IMR-90 (cell line): ENCODE results near the gene PDCD2L. TPM values are rescaled to one million over a fixed set of nuclear protein-coding genes. Genes with fewer than 3 reads are reported as not detected.

Experiments used
- ATAC-seq: fragments of 200-7000 bp; cut with Tn5 transposase; 2 replicates; pipeline ENCODE4 v1.9.1; 2020; ENCODE audit warnings: low read depth, mild to moderate bottlenecking, moderate library complexity
- BruUV-seq: library from RNA; stranded (reverse); fragments of 400-500 nt; replicated peaks from 2 replicates; lab custom pipeline; 2021; lab: Mats Ljungman, UMichigan
- CTCF ChIA-PET: fragments of 300-600 bp; formaldehyde crosslinking; extraction: SDS; loops from one replicate; lab custom pipeline; 2021; ENCODE audit warnings: antibody characterized with exemption; lab: Yijun Ruan, JAX
- POLR2A ChIA-PET: fragments of 300-600 bp; sonication (Branson Sonifier 250); formaldehyde crosslinking; loops from one replicate; lab custom pipeline; 2022; ENCODE audit warnings: antibody characterized with exemption; ENCODE audit not compliant: unreplicated experiment; lab: Charles Lee
- DNase-seq: peaks from one replicate; pipeline ENCODE4 v3.0.0; 2013
- H2AFZ ChIP-seq: replicated peaks from 2 replicates; pipeline ENCODE3; 2013; ENCODE audit warnings: low read length, mild to moderate bottlenecking; ENCODE audit not compliant: poor library complexity
- H2AK5ac ChIP-seq: 2 replicates; pipeline ENCODE4 v1.6.1; 2013; ENCODE audit warnings: low read depth, low read length, inconsistent platforms
- H2AK9ac ChIP-seq: replicated peaks from 2 replicates; pipeline ENCODE3; 2013; ENCODE audit warnings: mild to moderate bottlenecking, low read depth, low read length, moderate library complexity; ENCODE audit not compliant: poor library complexity
- H2BK120ac ChIP-seq: 2 replicates; pipeline ENCODE4 v1.6.1; 2013; ENCODE audit warnings: low read depth, low read length, inconsistent platforms
- H2BK15ac ChIP-seq: 3 replicates; pipeline ENCODE4 v1.6.1; 2013; ENCODE audit warnings: low read depth, low read length, inconsistent platforms
- H2BK20ac ChIP-seq: 2 replicates; pipeline ENCODE4 v1.6.1; 2013; ENCODE audit warnings: low read depth, mild to moderate bottlenecking, inconsistent platforms, low read length, moderate library complexity
- H2BK5ac ChIP-seq: 2 replicates; pipeline ENCODE4 v1.6.1; 2013; ENCODE audit warnings: mild to moderate bottlenecking, low read depth, low read length, inconsistent platforms; ENCODE audit not compliant: poor library complexity, severe bottlenecking
- H3K14ac ChIP-seq: replicated peaks from 2 replicates; pipeline ENCODE4 v1.6.1; 2013; ENCODE audit warnings: low read depth, low read length, inconsistent platforms
- H3K18ac ChIP-seq: 2 replicates; pipeline ENCODE4 v1.6.1; 2013; ENCODE audit warnings: low read depth, low read length, control low read depth
- H3K23ac ChIP-seq: 2 replicates; pipeline ENCODE4 v1.6.1; 2013; ENCODE audit warnings: low read depth, low read length, inconsistent platforms
- H3K27ac ChIP-seq: 2 replicates; pipeline ENCODE4 v1.5.1; 2013; ENCODE audit warnings: mild to moderate bottlenecking, control low read depth, low read length; ENCODE audit not compliant: insufficient read depth
- H3K27me3 ChIP-seq: 2 replicates; pipeline ENCODE4 v1.6.1; 2013; ENCODE audit warnings: low read length; ENCODE audit not compliant: control insufficient read depth, insufficient read depth
- H3K36me3 ChIP-seq: 2 replicates; pipeline ENCODE4 v1.6.1; 2013; ENCODE audit warnings: low read length, mixed read lengths; ENCODE audit not compliant: control insufficient read depth, insufficient read depth
- H3K4ac ChIP-seq: 2 replicates; pipeline ENCODE4 v1.6.1; 2013; ENCODE audit warnings: low read depth, low read length, inconsistent platforms
- H3K4me1 ChIP-seq: 2 replicates; pipeline ENCODE4 v1.6.1; 2013; ENCODE audit warnings: low read length, mixed read lengths; ENCODE audit not compliant: control insufficient read depth, insufficient read depth
- H3K4me2 ChIP-seq: 2 replicates; pipeline ENCODE4 v1.6.1; 2013; ENCODE audit warnings: low read depth, mild to moderate bottlenecking, control low read depth, low read length, moderate library complexity
- H3K4me3 ChIP-seq: 2 replicates; pipeline ENCODE4 v1.5.1; 2013; ENCODE audit warnings: low read depth, mild to moderate bottlenecking, control low read depth, low read length, moderate library complexity; ENCODE audit not compliant: insufficient read depth
- H3K56ac ChIP-seq: 2 replicates; pipeline ENCODE4 v1.6.1; 2013; ENCODE audit warnings: low read length, inconsistent platforms; ENCODE audit not compliant: insufficient read depth; ENCODE audit errors: extremely low read depth
- H3K79me1 ChIP-seq, 2 experiments: 2 replicates each; pipeline ENCODE4 v1.6.1; 2013; ENCODE audit warnings: low read length in 2 of 2, inconsistent platforms in 1 of 2, low read depth in 1 of 2
- H3K9ac ChIP-seq: 2 replicates; pipeline ENCODE4 v1.6.1; 2013; ENCODE audit warnings: low read depth, low read length, control low read depth
- H3K9me1 ChIP-seq: 2 replicates; pipeline ENCODE4 v1.6.1; 2013; ENCODE audit warnings: low read length, inconsistent platforms; ENCODE audit not compliant: insufficient read depth
- H3K9me3 ChIP-seq: 2 replicates; pipeline ENCODE4 v1.6.1; 2013; ENCODE audit warnings: low read length; ENCODE audit not compliant: control insufficient read depth, insufficient read depth
- H4K20me1 ChIP-seq: 2 replicates; pipeline ENCODE4 v1.6.1; 2013; ENCODE audit warnings: low read length, inconsistent platforms; ENCODE audit not compliant: insufficient read depth
- H4K5ac ChIP-seq: 2 replicates; pipeline ENCODE4 v1.6.1; 2013; ENCODE audit warnings: mild to moderate bottlenecking, low read depth, low read length, control low read depth
- H4K8ac ChIP-seq, 2 experiments: 2 replicates each; pipeline ENCODE4 v1.6.1; 2013; ENCODE audit warnings: low read depth in 2 of 2, low read length in 2 of 2, control low read depth in 1 of 2, inconsistent platforms in 1 of 2
- H4K91ac ChIP-seq: 2 replicates; pipeline ENCODE4 v1.6.1; 2013; ENCODE audit warnings: low read depth, low read length, inconsistent platforms; ENCODE audit not compliant: insufficient read depth
- BHLHE40 ChIP-seq: fragments of 150-350 bp; IDR thresholded peaks from 2 replicates; pipeline ENCODE4 v1.6.1; 2016; ENCODE audit warnings: mild to moderate bottlenecking, low read depth, low read length
- CEBPB ChIP-seq: IDR thresholded peaks from 2 replicates; pipeline ENCODE4 v1.6.1; 2012; ENCODE audit warnings: low read depth, low read length, improper control_type of control experiment
- CHD1 ChIP-seq: IDR thresholded peaks from 2 replicates; pipeline ENCODE4 v1.6.1; 2012; ENCODE audit warnings: low read depth, low read length, improper control_type of control experiment
- CTCF ChIP-seq: conservative IDR thresholded peaks from 2 replicates; pipeline ENCODE4 v1.5.1; 2012; ENCODE audit warnings: mild to moderate bottlenecking, low read depth, low read length, improper control_type of control experiment
- FOS ChIP-seq: fragments of 150-350 bp; IDR thresholded peaks from 2 replicates; pipeline ENCODE4 v1.6.1; 2016; ENCODE audit warnings: low read depth, low read length
- MAFK ChIP-seq: IDR thresholded peaks from 2 replicates; pipeline ENCODE4 v1.6.1; 2012; ENCODE audit warnings: low read depth, low read length, improper control_type of control experiment
- MXI1 ChIP-seq: IDR thresholded peaks from 2 replicates; pipeline ENCODE4 v1.6.1; 2012; ENCODE audit warnings: low read depth, mild to moderate bottlenecking, low read length, moderate library complexity, borderline replicate concordance
- RAD21 ChIP-seq: IDR thresholded peaks from 2 replicates; pipeline ENCODE4 v1.6.1; 2012; ENCODE audit warnings: low read length, improper control_type of control experiment
- RFX5 ChIP-seq: IDR thresholded peaks from 2 replicates; pipeline ENCODE4 v1.8.0; 2012; ENCODE audit warnings: low read depth, mild to moderate bottlenecking, low read length, moderate library complexity
- SMC3 ChIP-seq: fragments of 150-350 bp; IDR thresholded peaks from 2 replicates; pipeline ENCODE4 v1.6.1; 2016; ENCODE audit warnings: low read depth, mild to moderate bottlenecking, antibody characterized with exemption, low read length, moderate library complexity
- USF2 ChIP-seq: fragments of 150-350 bp; IDR thresholded peaks from 2 replicates; pipeline ENCODE4 v1.6.1; 2017; ENCODE audit warnings: mild to moderate bottlenecking, antibody characterized with exemption, low read length, low read depth
- dilution Hi-C: fragments of 300-500 bp; cut with HindIII; formaldehyde crosslinking; loops from one replicate; pipeline ENCODE4 v1.14.3; 2018; ENCODE audit warnings: low sequenced_read_pairs; ENCODE audit not compliant: unreplicated experiment
- in situ Hi-C: fragments of 300-500 bp; cut with MboI; formaldehyde crosslinking; loops from 3 replicates; pipeline ENCODE4 v1.14.3; 2019; ENCODE audit warnings: low sequenced_read_pairs, inconsistent platforms, mixed read lengths
- intact Hi-C: fragments of 100-400 bp; cut with micrococcal nuclease; formaldehyde crosslinking; loops from 2 replicates; pipeline ENCODE4 v1.10.0; 2022
- polyA plus RNA-seq, 3 experiments: library from polyadenylated mRNA; depleted of rRNA; stranded (reverse); fragments of >200 nt; gene quantifications; 2 replicates each; pipeline ENCODE4 v1.2.3, GENCODE V29; 2012; ENCODE audit warnings: low replicate concordance in 1 of 3
- total RNA-seq: library from RNA; depleted of rRNA; stranded (reverse); fragments of >200 nt; gene quantifications from 2 replicates; pipeline ENCODE4 v1.2.3, GENCODE V29; 2012

Gene PDCD2L
- total and polyA plus RNA-seq, 2 of the 4 experiments (the other 2 are of a cell fraction): 10.6 to 13.0 TPM

GRCh38 chr19:34391813-34392212, 12.4 kb upstream of the PDCD2L start:
- dilution Hi-C loops: no loop called here
- Histone ChIP-seq H4K91ac (no peak overlapping the region), H3K9ac (no peak overlapping the region), H2BK120ac (no peak overlapping the region), H2AFZ (no peak overlapping the region), H3K9me3 (no peaks in the 10 kb centered on the region), H3K23ac (no peak overlapping the region), H2BK20ac (no peak overlapping the region), H3K14ac (no peak overlapping the region), H3K4me3 (no peak overlapping the region), H4K8ac (no peak overlapping the region), H2AK5ac (no peak overlapping the region), H4K5ac (no peak overlapping the region), H3K79me1 (peaks cover 21 to 38% of the 10 kb centered on the region in 2 experiments), H3K27me3 (no peaks in the 10 kb centered on the region), H3K4me2 (no peak overlapping the region), H3K56ac (no peak overlapping the region), H4K20me1 (peaks cover 33% of the 10 kb centered on the region), H2BK15ac (no peak overlapping the region), H3K9me1 (peaks cover 21% of the 10 kb centered on the region), H3K36me3 (peaks cover 86% of the 10 kb centered on the region), H2AK9ac (no peak overlapping the region), H2BK5ac (no peak overlapping the region), H3K18ac (no peak overlapping the region), H3K4ac (no peak overlapping the region), H3K27ac (no peak overlapping the region), H3K4me1 (no peaks in the 10 kb centered on the region)
- no TSS peak for BruUV-seq
- ATAC-seq (no peak), DNase-seq (no peak)
- in situ Hi-C loops: no loop called here
- TF ChIP-seq RFX5 (no peak), CHD1 (no peak), MXI1 (no peak), SMC3 (no peak), FOS (no peak), CEBPB (no peak), MAFK (no peak), CTCF (no peak), USF2 (no peak), BHLHE40 (no peak), RAD21 (no peak)
- CTCF ChIA-PET: no interaction called here
- POLR2A ChIA-PET: no interaction called here
- intact Hi-C loops: no loop called here
